Large intestine (tissue), 3 donors: ENCODE measurements around the gene CREB3L4. TPM values are rescaled to one million over a fixed set of nuclear protein-coding genes. Genes with fewer than 3 reads are reported as not detected.
A peak's percentile ranks its signal among the peaks of the same experiment; 100 is the strongest.

Experiments
- DNase-seq, 2 donors: peaks; one replicate each; pipeline versions ENCODE4 v3.0.0 to v3.0.0-alpha.2; 2013
- H3K27ac ChIP-seq: one replicate; pipeline ENCODE4 v1.5.1; 2013; ENCODE audit warnings: low read length
- H3K27me3 ChIP-seq: 2 replicates; pipeline ENCODE4 v1.6.1; 2013; ENCODE audit warnings: low read length; ENCODE audit not compliant: control insufficient read depth, insufficient read depth
- H3K36me3 ChIP-seq: 2 replicates; pipeline ENCODE4 v1.6.1; 2013; ENCODE audit warnings: low read length; ENCODE audit not compliant: control insufficient read depth, insufficient read depth
- H3K4me1 ChIP-seq: one replicate; pipeline ENCODE4 v1.6.1; 2013; ENCODE audit warnings: low read length; ENCODE audit not compliant: control insufficient read depth, insufficient read depth
- H3K4me3 ChIP-seq: one replicate; pipeline ENCODE4 v1.5.1; 2013; ENCODE audit warnings: low read length
- H3K9me3 ChIP-seq: one replicate; pipeline ENCODE4 v1.6.1; 2013; ENCODE audit warnings: mild to moderate bottlenecking, low read depth, low read length, moderate library complexity; ENCODE audit not compliant: control insufficient read depth
- WGBS: methylation state at CpG from one replicate; pipeline ENCODE4 v1.1.5; 2013; ENCODE audit warnings: low lambda C conversion rate; ENCODE audit not compliant: insufficient coverage; 5-methylcytosine and 5-hydroxymethylcytosine counted together
- polyA plus RNA-seq: library from polyadenylated mRNA; unstranded; fragments of 120-200 nt; gene quantifications from one replicate; pipeline ENCODE4 v1.2.1, GENCODE V29; 2013

The CREB3L4 gene
- polyA plus RNA-seq, 1 donor: 17.9 TPM

DNA sequence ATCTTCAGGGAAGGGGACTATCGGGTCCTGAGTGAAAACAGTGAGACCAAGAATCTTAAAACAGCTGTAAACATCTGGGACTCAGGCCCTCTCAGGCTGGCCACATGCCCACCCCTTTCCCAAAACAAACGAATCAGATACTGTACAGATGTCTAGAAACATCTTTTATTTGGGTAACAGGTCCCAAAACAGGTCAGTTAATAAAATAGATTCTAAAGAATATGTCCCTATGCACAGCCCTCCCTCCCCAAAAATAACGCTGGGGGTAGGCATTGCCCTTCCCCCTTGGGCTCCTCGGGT lies 8.8 kb upstream of the CREB3L4 start:
- no peaks in the 10 kb centered on the region for H3K9me3 ChIP-seq
- 0% methylated on average over 1 of the region's 4 CpGs for WGBS
- peak overlapping the region; percentile 19 for H3K4me3 ChIP-seq
- H3K36me3 ChIP-seq: peaks cover 28% of the 10 kb centered on the region
- peak overlapping the region; percentile 14 for H3K27ac ChIP-seq
- no peak for DNase-seq
- H3K27me3 ChIP-seq: no peaks in the 10 kb centered on the region
- peaks cover 37% of the 10 kb centered on the region for H3K4me1 ChIP-seq

DNA sequence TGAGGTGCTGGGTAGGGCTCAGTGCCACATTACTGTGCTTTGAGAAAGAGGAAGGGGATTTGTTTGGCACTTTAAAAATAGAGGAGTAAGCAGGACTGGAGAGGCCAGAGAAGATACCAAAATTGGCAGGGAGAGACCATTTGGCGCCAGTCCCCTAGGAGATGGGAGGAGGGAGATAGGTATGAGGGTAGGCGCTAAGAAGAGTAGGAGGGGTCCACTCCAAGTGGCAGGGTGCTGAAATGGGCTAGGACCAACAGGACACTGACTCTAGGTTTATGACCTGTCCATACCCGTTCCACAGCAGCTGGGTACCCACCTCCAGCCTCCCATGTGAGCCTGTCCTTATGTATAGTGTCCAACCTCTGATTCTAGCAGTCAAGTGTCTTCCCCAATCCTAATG lies 8.2 kb upstream of the CREB3L4 start:
- no peak for DNase-seq
- peaks cover 32% of the 10 kb centered on the region for H3K4me1 ChIP-seq
- H3K36me3 ChIP-seq: peaks cover 23% of the 10 kb centered on the region
- no peaks in the 10 kb centered on the region for H3K9me3 ChIP-seq
- H3K27ac ChIP-seq: no peak overlapping the region
- no peaks in the 10 kb centered on the region for H3K27me3 ChIP-seq
- no CpG with 5 or more reads among the region's 3 CpGs for WGBS
- H3K4me3 ChIP-seq: no peak overlapping the region

DNA sequence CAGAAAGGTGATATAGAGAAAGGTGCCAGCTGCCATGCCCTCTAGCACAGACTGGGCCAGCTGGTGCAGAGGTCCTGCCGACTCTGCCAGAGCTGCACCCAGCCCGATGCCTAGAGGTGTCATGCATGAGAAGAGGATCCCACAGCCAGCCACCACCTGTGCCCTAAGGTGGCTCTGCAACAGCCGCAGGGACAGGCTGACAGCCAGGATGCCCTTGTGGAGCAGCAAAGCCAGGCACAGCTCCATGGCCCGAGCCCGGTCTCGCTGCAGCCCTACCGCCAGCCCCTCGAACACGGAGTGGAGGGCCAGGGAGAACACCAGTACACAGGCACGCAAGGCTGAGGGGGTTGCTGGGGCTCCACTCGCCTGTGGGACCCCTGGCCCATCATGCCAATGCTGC lies 7.5 kb upstream of the CREB3L4 start:
- DNase-seq: no peak
- Histone ChIP-seq H3K27ac (no peak overlapping the region), H3K4me1 (peaks cover 31% of the 10 kb centered on the region), H3K36me3 (peaks cover 18% of the 10 kb centered on the region), H3K4me3 (no peak overlapping the region), H3K9me3 (no peaks in the 10 kb centered on the region), H3K27me3 (no peaks in the 10 kb centered on the region)
- WGBS: no CpG with 5 or more reads among the region's 11 CpGs

DNA sequence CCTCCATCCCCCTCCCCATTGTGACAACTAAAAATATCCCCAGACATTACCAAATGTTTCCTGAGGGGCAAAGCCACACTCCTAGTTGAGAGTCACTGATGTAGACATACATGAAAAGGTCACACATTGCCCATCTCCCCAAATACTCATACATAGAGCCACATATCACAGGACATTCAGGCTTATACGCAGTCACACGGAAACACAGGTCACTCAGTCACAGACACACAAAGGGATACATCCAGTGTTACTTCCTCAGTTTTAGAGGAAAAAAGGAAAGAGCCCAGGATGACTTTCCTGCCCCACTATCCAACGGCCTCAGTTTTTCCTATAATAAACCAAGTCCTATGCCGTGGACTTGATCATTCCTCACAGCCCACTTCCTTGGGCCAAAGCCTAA lies 6.3 kb upstream of the CREB3L4 start:
- Histone ChIP-seq H3K36me3 (peaks cover 18% of the 10 kb centered on the region), H3K4me1 (peaks cover 27% of the 10 kb centered on the region), H3K9me3 (no peaks in the 10 kb centered on the region), H3K4me3 (peak overlapping the region; percentile 81), H3K27me3 (no peaks in the 10 kb centered on the region), H3K27ac (peak overlapping the region; percentile 96)
- no peak for DNase-seq
- 60% methylated on average over 1 of the region's 4 CpGs for WGBS

DNA sequence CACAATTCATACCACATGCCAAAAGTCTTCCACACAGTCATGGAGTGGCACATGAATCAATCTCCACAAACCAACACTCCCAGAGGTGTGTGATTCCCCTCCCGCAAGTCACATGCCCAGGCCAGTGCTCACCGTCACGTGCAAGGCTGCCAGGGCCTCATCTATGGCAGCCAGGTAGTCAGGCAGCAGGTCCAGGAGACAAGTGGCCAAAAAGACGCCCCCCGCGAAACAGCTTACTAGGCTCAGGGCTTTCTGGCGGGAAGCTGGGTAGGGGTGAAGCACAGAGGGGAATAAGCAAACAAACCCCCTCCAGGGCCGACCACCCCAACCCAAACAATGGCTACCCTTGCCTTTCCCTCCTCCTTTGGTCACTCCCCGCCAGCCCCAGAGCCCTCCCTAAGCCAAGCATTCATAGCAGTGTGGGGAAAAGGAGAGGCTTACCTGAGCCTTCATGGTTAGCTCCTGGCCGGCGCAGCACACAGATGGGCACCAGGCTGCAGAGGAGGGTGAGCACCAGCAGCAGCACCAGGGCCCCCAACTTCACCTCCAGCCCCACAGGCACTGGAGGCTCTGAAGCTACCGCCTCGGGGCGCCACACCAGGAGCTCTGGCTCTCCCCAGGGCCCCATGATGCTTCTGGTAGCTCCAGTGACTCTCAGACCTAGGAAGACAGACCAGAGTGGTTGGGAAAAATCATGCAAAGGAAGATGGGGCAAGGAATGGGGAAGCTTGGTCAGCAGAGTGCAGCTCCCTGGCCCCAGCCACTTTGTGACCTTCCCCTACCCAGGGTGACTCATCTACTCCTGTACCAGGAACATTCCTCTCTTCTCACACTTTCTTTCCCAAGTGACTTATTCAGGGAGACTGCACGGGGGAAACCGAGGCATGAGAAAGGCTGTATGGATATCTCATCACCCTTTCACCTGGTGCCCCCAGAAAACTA lies 5.3 kb upstream of the CREB3L4 start:
- Histone ChIP-seq H3K27ac (peak overlapping the region; percentile 96), H3K4me3 (peak overlapping the region; percentile 81), H3K36me3 (peaks cover 18% of the 10 kb centered on the region), H3K27me3 (no peaks in the 10 kb centered on the region), H3K9me3 (no peaks in the 10 kb centered on the region), H3K4me1 (peaks cover 18% of the 10 kb centered on the region)
- DNase-seq: peak in 1 of 2 donors; percentile 70
- WGBS: no CpG with 5 or more reads among the region's 16 CpGs

DNA sequence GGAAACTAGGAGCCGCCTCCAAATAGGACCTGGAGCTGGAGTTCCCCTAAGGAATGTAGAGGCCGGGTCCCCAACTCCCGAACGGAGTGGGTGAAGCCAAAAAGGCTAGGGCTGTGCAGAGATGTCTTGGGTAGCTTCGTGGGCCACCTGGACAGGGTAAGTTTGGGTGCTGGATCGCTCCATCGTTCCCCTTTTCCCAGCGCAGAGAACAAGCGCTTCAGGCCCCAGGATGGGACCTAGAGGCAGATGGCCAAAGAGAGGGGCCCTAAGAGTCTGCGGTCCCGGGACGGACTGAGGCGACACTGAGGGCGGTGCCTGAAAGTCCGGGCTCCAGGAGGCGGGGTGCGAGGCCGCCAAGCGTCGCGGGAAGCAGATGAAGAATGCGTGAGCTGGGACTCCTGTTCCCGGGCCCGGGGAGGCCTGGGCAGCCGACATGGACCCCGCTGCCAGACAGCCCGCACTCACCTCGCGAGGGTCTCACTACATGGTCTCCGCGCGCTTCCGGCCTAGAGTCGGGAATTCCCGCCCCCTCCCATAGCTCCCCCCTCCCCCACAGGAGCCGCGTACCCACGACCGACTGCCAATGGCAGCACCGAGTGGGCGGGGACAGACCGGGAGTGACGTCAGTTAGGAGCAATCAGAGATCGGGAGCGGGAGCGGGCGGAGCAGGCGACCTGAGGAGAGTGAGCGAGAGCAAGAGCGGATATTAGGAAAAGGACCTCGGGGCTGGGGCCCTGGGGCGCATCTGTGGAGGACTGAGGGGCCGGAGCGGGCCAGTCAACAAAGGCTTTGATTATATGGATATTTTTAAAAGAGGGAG lies 4.5 kb upstream of the CREB3L4 start, which contains the start of gene SLC39A1:
TSS of gene SLC39A1 (minus strand) at position 508 of the 820 bp plus-strand sequence. CDS start 822 bp downstream, outside the sequence.
- Histone ChIP-seq H3K4me3 (peak within 1 kb of the TSS; percentile 81), H3K9me3 (no peaks in the 10 kb centered on the region), H3K36me3 (peaks cover 18% of the 10 kb centered on the region), H3K4me1 (peaks cover 17% of the 10 kb centered on the region), H3K27me3 (no peaks in the 10 kb centered on the region), H3K27ac (peak within 1 kb of the TSS; percentile 96)
- DNase-seq: peak; percentile 97 to 98
- WGBS: no CpG with 5 or more reads among the region's 54 CpGs

DNA sequence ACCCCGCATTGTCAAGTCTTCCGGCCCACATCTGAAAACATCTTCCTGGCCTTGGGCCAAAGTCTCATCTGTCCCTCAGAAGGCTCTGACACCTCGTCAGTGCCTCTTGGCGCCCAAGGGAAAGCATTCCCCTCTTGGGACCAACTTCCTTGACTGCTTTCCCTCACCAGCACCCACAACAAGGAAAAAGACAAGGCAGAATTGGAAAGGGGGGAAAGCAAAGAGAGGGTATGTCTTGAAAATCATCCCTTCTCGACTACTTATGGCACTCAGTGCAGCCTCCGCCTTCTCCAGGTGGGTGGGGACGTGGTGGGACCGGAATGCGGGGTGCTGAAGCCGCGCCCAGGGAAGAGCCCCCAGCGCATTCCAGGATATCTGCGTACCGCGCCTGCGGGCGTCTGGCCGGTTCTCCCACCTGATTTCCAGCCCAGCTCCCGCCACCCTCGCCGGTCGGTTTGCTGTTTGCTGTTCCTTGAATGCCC lies 3.8 kb upstream of the CREB3L4 start:
- peak; percentile 77 to 87 for DNase-seq
- peak overlapping the region; percentile 81 for H3K4me3 ChIP-seq
- H3K9me3 ChIP-seq: no peaks in the 10 kb centered on the region
- H3K27me3 ChIP-seq: no peaks in the 10 kb centered on the region
- no CpG with 5 or more reads among the region's 22 CpGs for WGBS
- peak overlapping the region; percentile 96 for H3K27ac ChIP-seq
- H3K36me3 ChIP-seq: peaks cover 18% of the 10 kb centered on the region
- H3K4me1 ChIP-seq: peaks cover 15% of the 10 kb centered on the region

DNA sequence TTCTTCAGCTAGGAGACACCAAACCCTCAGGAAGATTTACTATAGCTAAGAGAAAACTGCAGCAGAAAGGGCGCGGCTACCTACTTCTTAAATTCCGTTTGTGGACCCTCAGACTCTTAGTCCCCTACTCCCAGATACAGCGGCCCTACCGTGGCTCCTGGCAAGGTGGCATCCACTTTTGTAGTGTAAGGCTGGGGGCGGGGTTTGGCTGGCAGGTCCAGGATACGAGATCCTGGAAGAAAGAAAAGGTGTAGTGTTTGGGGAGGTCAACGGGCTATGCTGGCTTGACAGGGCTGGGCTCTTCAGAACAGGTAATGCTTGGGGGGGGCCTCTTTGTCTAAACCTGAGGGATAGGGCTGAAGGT lies 280 bp downstream of the CREB3L4 start:
- DNase-seq: no peak
- Histone ChIP-seq H3K27me3 (no peaks in the 10 kb centered on the region), H3K27ac (peak overlapping the region; percentile 81), H3K4me3 (peak overlapping the region; percentile 54), H3K36me3 (peaks cover under 1% of the 10 kb centered on the region), H3K4me1 (no peaks in the 10 kb centered on the region), H3K9me3 (no peaks in the 10 kb centered on the region)
- WGBS: no CpG with 5 or more reads among the region's 8 CpGs

DNA sequence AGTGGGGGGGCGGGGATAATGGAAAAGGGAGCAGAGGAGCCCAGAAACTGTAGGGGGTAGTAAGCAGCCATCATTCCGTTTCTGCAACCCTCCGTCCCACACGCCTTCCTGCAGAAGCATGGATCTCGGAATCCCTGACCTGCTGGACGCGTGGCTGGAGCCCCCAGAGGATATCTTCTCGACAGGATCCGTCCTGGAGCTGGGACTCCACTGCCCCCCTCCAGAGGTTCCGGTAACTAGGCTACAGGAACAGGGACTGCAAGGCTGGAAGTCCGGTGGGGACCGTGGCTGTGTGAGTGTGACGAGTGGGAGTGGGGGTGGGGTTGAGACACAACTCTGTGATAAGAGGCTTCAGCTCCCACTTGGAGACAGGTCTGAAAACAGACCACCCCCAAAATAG lies 706 bp downstream of the CREB3L4 start:
- peak overlapping the region; percentile 54 for H3K4me3 ChIP-seq
- no CpG with 5 or more reads among the region's 13 CpGs for WGBS
- H3K27ac ChIP-seq: no peak overlapping the region
- H3K36me3 ChIP-seq: peaks cover 5% of the 10 kb centered on the region
- H3K4me1 ChIP-seq: no peaks in the 10 kb centered on the region
- H3K27me3 ChIP-seq: no peaks in the 10 kb centered on the region
- peak in 1 of 2 donors; percentile 31 for DNase-seq
- H3K9me3 ChIP-seq: no peaks in the 10 kb centered on the region

DNA sequence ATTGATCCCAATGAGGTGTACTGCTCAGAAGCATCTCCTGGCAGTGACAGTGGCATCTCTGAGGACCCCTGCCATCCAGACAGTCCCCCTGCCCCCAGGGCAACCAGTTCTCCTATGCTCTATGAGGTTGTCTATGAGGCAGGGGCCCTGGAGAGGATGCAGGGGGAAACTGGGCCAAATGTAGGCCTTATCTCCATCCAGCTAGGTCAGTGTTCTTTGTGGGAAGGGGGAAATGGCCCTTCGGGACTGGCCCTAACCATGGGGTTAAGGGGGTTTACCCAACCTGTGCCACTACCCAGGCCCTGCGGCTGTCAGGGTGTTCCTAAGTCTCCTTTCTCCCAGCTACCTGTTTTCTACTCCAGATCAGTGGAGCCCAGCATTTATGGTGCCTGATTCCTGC lies 1.3 kb downstream of the CREB3L4 start:
- no peaks in the 10 kb centered on the region for H3K9me3 ChIP-seq
- H3K4me1 ChIP-seq: no peaks in the 10 kb centered on the region
- H3K27me3 ChIP-seq: no peaks in the 10 kb centered on the region
- no peak for DNase-seq
- H3K4me3 ChIP-seq: peak overlapping the region; percentile 54
- peaks cover 10% of the 10 kb centered on the region for H3K36me3 ChIP-seq
- no CpG with 5 or more reads among the region's 2 CpGs for whole genome bisulfite sequencing
- H3K27ac ChIP-seq: no peak overlapping the region
